Fibroblast of lung (primary cell): ENCODE measurements around the gene MAB21L2.

ENCODE experiments used
- CTCF ChIP-seq, 2 donors: IDR thresholded peaks in 1 of 2; conservative IDR thresholded peaks in 1 of 2; 1 replicate in 1 of 2; 2 replicates in 1 of 2; pipeline ENCODE4 v1.5.1; 2011 to 2012; ENCODE audit warnings: low read length in 2 of 2, control low read depth in 1 of 2, inconsistent platforms in 1 of 2, low read depth in 1 of 2, mild to moderate bottlenecking in 1 of 2
- EZH2 ChIP-seq: IDR thresholded peaks from 2 replicates; pipeline ENCODE4 v1.5.1; 2012; ENCODE audit warnings: low read length, control low read depth, mild to moderate bottlenecking; ENCODE audit errors: missing control alignments

GRCh38 chr4:150581056-150581605, 820 bp upstream of the MAB21L2 start:
- TF ChIP-seq CTCF (conservative IDR thresholded peaks at IDR 0.05 in 1 of 2, IDR thresholded peaks at IDR 0.05 in 1 of 2; ENCODE audit: low read depth in 1 of 2, low read length in 2 of 2) (no peak), EZH2 (no peak)
